SK-N-SH treated with all-trans-retinoic acid at 6 μM for 48 hours (cell line): ENCODE results near the gene LRIG2.

Source experiments
- ESRRG ChIP-seq: fragments of 250-450 bp; sonication (Bioruptor Pico); IDR thresholded peaks from 2 replicates; pipeline ENCODE4 v1.6.1; 2021; ENCODE audit warnings: mild to moderate bottlenecking
- ISL1 ChIP-seq: fragments of 250-450 bp; sonication (Bioruptor Pico); IDR thresholded peaks from 2 replicates; pipeline ENCODE4 v2.1.2; 2022; ENCODE audit warnings: mild to moderate bottlenecking, moderate library complexity
- ZNF8 ChIP-seq: fragments of 450-650 bp; formaldehyde crosslinking; IDR thresholded peaks from 2 replicates; pipeline ENCODE4 v1.5.0; 2020; ENCODE audit warnings: mild to moderate bottlenecking, moderate library complexity
- TF ChIP-seq, protein P1 (sequence below): fragments of 250-450 bp; sonication (Bioruptor Pico); IDR thresholded peaks from 2 replicates; pipeline ENCODE4 v1.5.0; 2020; ENCODE audit warnings: mild to moderate bottlenecking, moderate library complexity

DNA sequence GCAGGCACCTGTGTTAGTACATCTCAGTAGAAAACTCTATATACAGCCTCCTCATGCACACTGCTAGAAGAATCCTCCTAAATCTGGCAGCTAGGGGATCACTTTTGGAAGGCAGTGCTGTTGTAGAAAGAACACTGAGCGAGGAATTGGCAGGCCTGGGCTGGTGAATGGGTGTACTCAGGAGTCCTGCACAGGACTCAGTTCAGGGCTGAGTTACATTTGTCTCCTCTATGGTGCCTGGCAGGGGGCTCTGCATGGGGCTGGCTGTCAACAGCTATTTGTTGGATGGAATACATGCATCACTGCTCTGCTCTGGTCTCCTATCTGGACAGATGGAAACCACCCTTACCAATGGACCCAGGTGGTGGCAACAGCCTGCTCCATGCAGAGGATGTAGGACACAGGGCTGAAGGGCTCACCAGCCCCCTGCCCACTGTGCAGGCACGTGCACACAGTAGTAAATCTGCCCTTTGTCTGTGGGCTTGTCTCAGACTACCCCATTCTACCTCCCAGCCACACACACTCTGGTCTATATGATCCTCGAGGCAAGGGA, 74.2 kb downstream of the LRIG2 start:
- TF ChIP-seq, protein P1, sequence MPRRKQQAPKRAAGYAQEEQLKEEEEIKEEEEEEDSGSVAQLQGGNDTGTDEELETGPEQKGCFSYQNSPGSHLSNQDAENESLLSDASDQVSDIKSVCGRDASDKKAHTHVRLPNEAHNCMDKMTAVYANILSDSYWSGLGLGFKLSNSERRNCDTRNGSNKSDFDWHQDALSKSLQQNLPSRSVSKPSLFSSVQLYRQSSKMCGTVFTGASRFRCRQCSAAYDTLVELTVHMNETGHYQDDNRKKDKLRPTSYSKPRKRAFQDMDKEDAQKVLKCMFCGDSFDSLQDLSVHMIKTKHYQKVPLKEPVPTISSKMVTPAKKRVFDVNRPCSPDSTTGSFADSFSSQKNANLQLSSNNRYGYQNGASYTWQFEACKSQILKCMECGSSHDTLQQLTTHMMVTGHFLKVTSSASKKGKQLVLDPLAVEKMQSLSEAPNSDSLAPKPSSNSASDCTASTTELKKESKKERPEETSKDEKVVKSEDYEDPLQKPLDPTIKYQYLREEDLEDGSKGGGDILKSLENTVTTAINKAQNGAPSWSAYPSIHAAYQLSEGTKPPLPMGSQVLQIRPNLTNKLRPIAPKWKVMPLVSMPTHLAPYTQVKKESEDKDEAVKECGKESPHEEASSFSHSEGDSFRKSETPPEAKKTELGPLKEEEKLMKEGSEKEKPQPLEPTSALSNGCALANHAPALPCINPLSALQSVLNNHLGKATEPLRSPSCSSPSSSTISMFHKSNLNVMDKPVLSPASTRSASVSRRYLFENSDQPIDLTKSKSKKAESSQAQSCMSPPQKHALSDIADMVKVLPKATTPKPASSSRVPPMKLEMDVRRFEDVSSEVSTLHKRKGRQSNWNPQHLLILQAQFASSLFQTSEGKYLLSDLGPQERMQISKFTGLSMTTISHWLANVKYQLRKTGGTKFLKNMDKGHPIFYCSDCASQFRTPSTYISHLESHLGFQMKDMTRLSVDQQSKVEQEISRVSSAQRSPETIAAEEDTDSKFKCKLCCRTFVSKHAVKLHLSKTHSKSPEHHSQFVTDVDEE (CRISPR knock-in tag): 0 out of 2 replicates have a peak, but pooled peaks have one; percentile 26
- TF ChIP-seq ISL1 (CRISPR knock-in tag) (no peak), ESRRG (no peak), ZNF8 (no peak)
